PC-9 (cell line): ENCODE data around the gene CDC20. TPM values are rescaled to one million over a fixed set of nuclear protein-coding genes. Genes with fewer than 3 reads are reported as not detected.
A peak's percentile ranks its signal among the peaks of the same experiment; 100 is the strongest.

ENCODE experiments used
- BruUV-seq: library from RNA; stranded (reverse); fragments of 400-500 nt; replicated peaks from 2 replicates; lab custom pipeline; 2021; lab: Mats Ljungman, UMichigan
- CTCF ChIA-PET: fragments of 300-600 bp; sonication (Branson Sonifier 250); formaldehyde crosslinking; loops from one replicate; lab custom pipeline; 2022; ENCODE audit warnings: antibody characterized with exemption; lab: Charles Lee
- POLR2A ChIA-PET: fragments of 300-600 bp; sonication (Branson Sonifier 250); formaldehyde crosslinking; loops from one replicate; lab custom pipeline; 2022; ENCODE audit warnings: antibody characterized with exemption; ENCODE audit not compliant: unreplicated experiment; lab: Charles Lee
- DNase-seq, 2 experiments: peaks; one replicate each; pipeline versions ENCODE4 v3.0.0 to v3.0.0-alpha.2; 2015 to 2022; ENCODE audit warnings: mixed read lengths in 1 of 2
- H2AFZ ChIP-seq: fragments of 200-600 bp; sonication (generic); 2 replicates; pipeline ENCODE4 v1.8.1; 2017; ENCODE audit warnings: antibody characterized with exemption
- H3F3A ChIP-seq: fragments of 200-600 bp; sonication (generic); 2 replicates; pipeline ENCODE4 v1.8.1; 2017; ENCODE audit warnings: antibody characterized with exemption, mild to moderate bottlenecking, low read depth; ENCODE audit not compliant: insufficient read depth
- H3K27ac ChIP-seq: fragments of 200-600 bp; sonication (generic); 2 replicates; pipeline ENCODE4 v1.6.1; 2016; ENCODE audit warnings: mixed run types
- H3K27me3 ChIP-seq: fragments of 200-600 bp; sonication (generic); 2 replicates; pipeline ENCODE4 v1.6.1; 2016; ENCODE audit warnings: low read depth, mixed run types; ENCODE audit not compliant: insufficient read depth
- H3K36me3 ChIP-seq: fragments of 200-600 bp; sonication (generic); 2 replicates; pipeline ENCODE4 v1.6.1; 2016; ENCODE audit warnings: low read depth, mixed run types
- H3K4me1 ChIP-seq: fragments of 200-600 bp; sonication (generic); replicated peaks from 2 replicates; pipeline ENCODE4 v1.6.1; 2016; ENCODE audit warnings: mixed run types; ENCODE audit not compliant: insufficient read depth
- H3K4me2 ChIP-seq: fragments of 200-600 bp; sonication (generic); 2 replicates; pipeline ENCODE4 v1.6.1; 2017; ENCODE audit warnings: mixed run types
- H3K4me3 ChIP-seq: fragments of 200-600 bp; sonication (generic); 2 replicates; pipeline ENCODE4 v1.6.1; 2016; ENCODE audit warnings: mixed run types
- H3K79me2 ChIP-seq: fragments of 200-600 bp; sonication (generic); 2 replicates; pipeline ENCODE4 v1.6.1; 2017; ENCODE audit warnings: low read depth, mixed run types
- H3K9me2 ChIP-seq: fragments of 200-600 bp; sonication (generic); 2 replicates; pipeline ENCODE4 v1.8.1; 2017; ENCODE audit warnings: mild to moderate bottlenecking; ENCODE audit not compliant: insufficient read depth
- H3K9me3 ChIP-seq: fragments of 200-600 bp; sonication (generic); 2 replicates; pipeline ENCODE4 v1.8.1; 2016; ENCODE audit warnings: low read depth; ENCODE audit not compliant: insufficient read depth
- H4K20me1 ChIP-seq: fragments of 200-600 bp; sonication (generic); 2 replicates; pipeline ENCODE4 v1.8.1; 2017; ENCODE audit not compliant: insufficient read depth
- CTCF ChIP-seq: fragments of 200-600 bp; sonication (generic); conservative IDR thresholded peaks from 2 replicates; pipeline ENCODE4 v1.6.1; 2017; ENCODE audit warnings: mixed run types, antibody characterized with exemption, mild to moderate bottlenecking, moderate library complexity
- EZH2 ChIP-seq: fragments of 200-600 bp; sonication (generic); IDR thresholded peaks from 2 replicates; pipeline ENCODE4 v1.8.0; 2017; ENCODE audit warnings: antibody characterized with exemption, low read depth
- intact Hi-C: fragments of 100-400 bp; cut with micrococcal nuclease; formaldehyde crosslinking; loops from one replicate; pipeline ENCODE4 v1.10.0; 2022; ENCODE audit not compliant: unreplicated experiment
- total RNA-seq: library from RNA; stranded (reverse); gene quantifications from 2 replicates; pipeline ENCODE4 v1.2.3, GENCODE V29; 2021

The CDC20 gene
- total RNA-seq, 1 experiment from 2014 or later = 229 TPM

DNA sequence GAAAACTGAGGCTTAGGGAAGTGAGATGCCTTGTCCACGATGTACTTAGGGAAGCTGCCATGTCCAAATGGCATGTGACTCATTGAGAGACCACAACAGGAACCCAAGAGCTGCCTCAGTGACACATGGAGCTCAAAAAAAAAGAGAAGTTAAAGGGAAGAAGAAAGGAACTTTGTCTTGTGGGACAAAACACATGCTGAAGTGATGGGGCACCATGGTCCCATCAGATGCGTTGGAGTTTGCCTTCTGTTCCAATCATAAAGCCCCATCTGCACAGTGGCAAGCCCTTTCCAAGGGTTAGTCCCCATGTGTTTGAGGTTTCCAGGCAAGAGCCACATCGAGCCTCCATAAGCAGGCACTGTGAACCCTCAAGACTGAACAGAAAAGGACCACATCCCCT is 22.8 kb downstream of the CDC20 start:
- Histone ChIP-seq H3K36me3 (peaks cover 30% of the 10 kb centered on the region), H3K27me3 (no peaks in the 10 kb centered on the region), H3K4me1 (no peaks in the 10 kb centered on the region), H2AFZ (no peak overlapping the region), H4K20me1 (no peaks in the 10 kb centered on the region), H3K9me3 (no peaks in the 10 kb centered on the region), H3K9me2 (no peaks in the 10 kb centered on the region), H3K4me3 (no peak overlapping the region), H3F3A (peaks cover 28% of the 10 kb centered on the region; the same call in 1 of the 2 replicates), H3K79me2 (peaks cover under 1% of the 10 kb centered on the region; the same call in 1 of the 2 replicates), H3K4me2 (no peak overlapping the region), H3K27ac (no peak overlapping the region)
- DNase-seq = no peak
- TF ChIP-seq EZH2 (no peak), CTCF (no peak)
- ChIA-PET CTCF (interaction anchor here (0.6 kb wide), 1 partner anchor 13 kb away, joined by 17 read pairs; no protein-coding TSS in a partner anchor), POLR2A (interaction anchor here (0.6 to 0.7 kb wide), 2 partner anchors 8 to 176 kb away, joined by 4 to 34 read pairs; no protein-coding TSS in a partner anchor)
- intact Hi-C loops = no loop called here
- no TSS peak for BruUV-seq

DNA sequence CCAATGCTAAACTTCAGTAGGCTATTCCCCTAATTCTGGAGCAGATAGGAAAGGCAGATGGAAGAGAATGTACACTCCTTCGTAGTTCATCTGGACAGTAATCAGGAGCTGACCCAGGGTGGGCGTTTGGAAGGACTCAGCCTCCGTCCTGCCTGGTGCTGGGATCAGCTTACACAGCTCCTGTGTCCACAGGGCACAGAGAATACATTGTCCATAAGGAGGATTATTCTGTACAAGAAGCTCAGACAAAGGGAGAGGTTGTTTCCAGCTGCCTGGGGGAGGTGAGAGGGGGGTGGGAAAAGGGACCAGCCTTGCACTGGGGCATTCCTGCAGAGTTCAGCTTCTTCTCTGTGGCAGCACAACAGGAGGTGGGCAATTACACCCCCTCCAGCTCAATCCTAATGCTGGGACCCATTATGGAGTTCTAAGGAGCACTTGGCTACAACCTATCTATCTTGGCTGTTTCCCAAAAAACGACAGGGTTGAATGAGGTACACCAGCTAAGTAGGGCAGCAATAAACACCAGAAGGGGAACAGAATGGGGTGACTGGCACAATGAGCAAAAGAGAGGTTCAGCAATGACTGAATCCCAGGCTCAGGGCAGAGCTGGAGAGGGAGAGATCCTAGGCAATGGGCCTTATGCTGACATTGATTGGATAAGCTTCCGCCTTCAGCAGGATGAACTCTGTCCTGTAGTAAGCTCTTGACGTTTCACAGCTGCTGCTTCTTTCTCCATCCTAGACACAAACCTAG is 23.4 kb downstream of the CDC20 start:
- H2AFZ ChIP-seq = no peak overlapping the region
- BruUV-seq = no TSS peak
- no peak overlapping the region for H3K4me3 ChIP-seq
- peaks cover 29% of the 10 kb centered on the region; the same call in 1 of the 2 replicates for H3F3A ChIP-seq
- no peaks in the 10 kb centered on the region for H3K9me2 ChIP-seq
- no peak overlapping the region for H3K4me2 ChIP-seq
- no peaks in the 10 kb centered on the region for H3K27me3 ChIP-seq
- ChIA-PET CTCF (interaction anchor here (0.6 to 0.9 kb wide), 2 partner anchors 12 to 96 kb away, joined by 5 to 17 read pairs; partner anchors contain the start of gene C1orf210), POLR2A (interaction anchor here (0.7 kb wide), 2 partner anchors 96 to 177 kb away, joined by 7 to 34 read pairs; no protein-coding TSS in a partner anchor)
- H3K36me3 ChIP-seq = peaks cover 35% of the 10 kb centered on the region
- no peak for DNase-seq
- no peaks in the 10 kb centered on the region for H4K20me1 ChIP-seq
- H3K9me3 ChIP-seq = no peaks in the 10 kb centered on the region
- H3K79me2 ChIP-seq = peaks cover 6% of the 10 kb centered on the region
- H3K4me1 ChIP-seq = no peaks in the 10 kb centered on the region
- no peak for TF ChIP-seq CTCF
- intact Hi-C loops = no loop called here
- no peak overlapping the region for H3K27ac ChIP-seq

- Histone ChIP-seq H4K20me1 (0 out of 2 replicates have a peak, but pooled peaks cover 5% of the 10 kb centered on the region), H3K27ac (no peak overlapping the region), H3K36me3 (peaks cover 35% of the 10 kb centered on the region), H3F3A (peaks cover 39% of the 10 kb centered on the region; the same call in 1 of the 2 replicates), H3K79me2 (peaks cover 19% of the 10 kb centered on the region), H3K27me3 (no peaks in the 10 kb centered on the region), H3K9me3 (no peaks in the 10 kb centered on the region), H2AFZ (no peak overlapping the region), H3K4me1 (peaks cover 12% of the 10 kb centered on the region), H3K9me2 (no peaks in the 10 kb centered on the region), H3K4me3 (no peak overlapping the region), H3K4me2 (no peak overlapping the region)
- BruUV-seq = no TSS peak
- POLR2A ChIA-PET = interaction anchor here (0.6 to 0.7 kb wide), 2 partner anchors 156 to 417 kb away, joined by 3 to 5 read pairs; no protein-coding TSS in a partner anchor
- DNase-seq = peak in 1 of 2 experiments; percentile 33
- intact Hi-C loops = loop anchor here (1.0 kb wide), 1 partner anchor 156 kb away; no protein-coding TSS in a partner anchor
- CTCF ChIA-PET = interaction anchor here (0.6 to 1.3 kb wide), 3 partner anchors 98 to 156 kb away, joined by 4 to 5 read pairs (median 5); partner anchors contain the start of gene C1orf210
- TF ChIP-seq EZH2 (no peak), CTCF (peak; percentile 55; the same call in 1 of the 2 replicates)
Measured at GRCh38 chr1:43383449-43383848, 24.7 kb downstream of the CDC20 start.
